Measurements from ENCODE around the gene SIX2.

GRCh38 chr2:44996356-44996755 lies 12.9 kb downstream of the SIX2 start:
- TF ChIP-seq CTCF (IDR thresholded peaks at IDR 0.05; ENCODE audit: low read length) = no peak
- TF ChIP-seq EZH2 (optimal IDR thresholded peaks at IDR 0.05; ENCODE audit: low read depth, low read length) = no peak

All from MM.1S (cell line).